ENCODE results near the gene ZNF280B. TPM values are rescaled to one million over a fixed set of nuclear protein-coding genes. Genes with fewer than 3 reads are reported as not detected.

Gene ZNF280B
- total RNA-seq, 1 donor from 2014 or later: 4.0 TPM

DNA sequence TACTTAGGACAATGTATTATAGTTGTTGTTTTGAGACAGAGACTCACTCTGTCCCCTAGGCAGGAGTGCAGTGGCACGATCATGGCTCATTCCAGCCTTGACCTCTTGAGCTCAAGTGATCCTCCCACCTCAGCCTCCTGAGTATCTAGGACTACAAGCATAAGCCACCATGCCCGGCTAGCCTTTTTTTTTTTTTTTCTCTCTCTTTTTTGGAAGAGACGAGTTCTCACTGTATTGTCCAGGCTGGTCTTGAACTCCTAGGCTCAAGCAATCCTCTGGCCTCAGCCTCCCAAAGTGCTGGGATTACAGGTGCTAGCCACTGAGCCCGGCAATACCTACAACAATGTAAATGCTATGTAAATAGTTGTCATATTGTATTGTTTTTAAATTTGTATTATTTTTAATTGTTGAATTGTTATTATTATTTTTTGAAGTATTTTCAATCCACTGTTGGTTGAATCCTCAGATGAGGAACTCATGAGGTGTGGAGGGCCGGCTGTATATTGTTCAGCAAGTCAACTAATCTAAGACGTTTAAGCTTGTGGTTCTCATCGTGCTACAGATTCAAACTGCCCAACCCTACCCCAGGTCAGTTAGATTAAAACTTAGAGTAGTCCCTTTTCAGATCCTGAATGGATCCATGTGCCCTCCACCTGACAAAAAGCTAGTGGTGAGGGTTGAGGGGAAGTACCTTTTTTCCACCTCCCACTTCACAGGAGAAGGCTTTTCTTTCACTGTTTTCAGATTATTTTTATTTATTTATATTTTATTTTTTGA, 23.4 kb upstream of the ZNF280B start:
- no peak overlapping the region for H3K4me3 ChIP-seq (ENCODE audit: insufficient read depth, low read depth, low read length)
- H3K4me1 Mint-ChIP-seq (ENCODE audit: low read depth, unreplicated experiment): no peaks in the 10 kb centered on the region
- H3K9me3 ChIP-seq (ENCODE audit: insufficient read depth, low read depth, low read length): no peaks in the 10 kb centered on the region
- no peak overlapping the region for H3K4me3 Mint-ChIP-seq (ENCODE audit: unreplicated experiment)
- H3K36me3 ChIP-seq (ENCODE audit: insufficient read depth, low read length): no peaks in the 10 kb centered on the region
- no peak overlapping the region for H3K9ac ChIP-seq (ENCODE audit: low read length)
- H3K27me3 Mint-ChIP-seq (ENCODE audit: low read depth, unreplicated experiment): peaks cover 30% of the 10 kb centered on the region
- no peak overlapping the region for H2AFZ ChIP-seq (ENCODE audit: low read depth, low read length)
- no peaks in the 10 kb centered on the region for H4K20me1 ChIP-seq (ENCODE audit: insufficient read depth, low read length)
- no peak overlapping the region for H3K27ac ChIP-seq (ENCODE audit: low read depth, low read length)
- H3K4me2 ChIP-seq (ENCODE audit: low read length): no peak overlapping the region
- no peaks in the 10 kb centered on the region for H3K27me3 ChIP-seq (ENCODE audit: insufficient read depth, low read length)
- TF ChIP-seq, protein P1, sequence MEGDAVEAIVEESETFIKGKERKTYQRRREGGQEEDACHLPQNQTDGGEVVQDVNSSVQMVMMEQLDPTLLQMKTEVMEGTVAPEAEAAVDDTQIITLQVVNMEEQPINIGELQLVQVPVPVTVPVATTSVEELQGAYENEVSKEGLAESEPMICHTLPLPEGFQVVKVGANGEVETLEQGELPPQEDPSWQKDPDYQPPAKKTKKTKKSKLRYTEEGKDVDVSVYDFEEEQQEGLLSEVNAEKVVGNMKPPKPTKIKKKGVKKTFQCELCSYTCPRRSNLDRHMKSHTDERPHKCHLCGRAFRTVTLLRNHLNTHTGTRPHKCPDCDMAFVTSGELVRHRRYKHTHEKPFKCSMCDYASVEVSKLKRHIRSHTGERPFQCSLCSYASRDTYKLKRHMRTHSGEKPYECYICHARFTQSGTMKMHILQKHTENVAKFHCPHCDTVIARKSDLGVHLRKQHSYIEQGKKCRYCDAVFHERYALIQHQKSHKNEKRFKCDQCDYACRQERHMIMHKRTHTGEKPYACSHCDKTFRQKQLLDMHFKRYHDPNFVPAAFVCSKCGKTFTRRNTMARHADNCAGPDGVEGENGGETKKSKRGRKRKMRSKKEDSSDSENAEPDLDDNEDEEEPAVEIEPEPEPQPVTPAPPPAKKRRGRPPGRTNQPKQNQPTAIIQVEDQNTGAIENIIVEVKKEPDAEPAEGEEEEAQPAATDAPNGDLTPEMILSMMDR (IDR thresholded peaks at IDR 0.05; ENCODE audit: insufficient read depth, low read depth, low read length): no peak
- TF ChIP-seq EZH2 (IDR thresholded peaks at IDR 0.05; ENCODE audit: insufficient read depth, low read length): no peak
- H3K4me1 ChIP-seq (ENCODE audit: insufficient read depth, low read length): no peaks in the 10 kb centered on the region
- no peaks in the 10 kb centered on the region for H3K36me3 Mint-ChIP-seq (ENCODE audit: low read depth, unreplicated experiment)
- H3K79me2 ChIP-seq (ENCODE audit: insufficient read depth, low read length): no peaks in the 10 kb centered on the region
- DNase-seq (ENCODE audit: low read depth) (no peak), FAIRE-seq (no peak)
- peaks cover 2% of the 10 kb centered on the region for H3K9me3 Mint-ChIP-seq (ENCODE audit: unreplicated experiment)
- no peak overlapping the region for H3K27ac Mint-ChIP-seq (ENCODE audit: unreplicated experiment)

DNA sequence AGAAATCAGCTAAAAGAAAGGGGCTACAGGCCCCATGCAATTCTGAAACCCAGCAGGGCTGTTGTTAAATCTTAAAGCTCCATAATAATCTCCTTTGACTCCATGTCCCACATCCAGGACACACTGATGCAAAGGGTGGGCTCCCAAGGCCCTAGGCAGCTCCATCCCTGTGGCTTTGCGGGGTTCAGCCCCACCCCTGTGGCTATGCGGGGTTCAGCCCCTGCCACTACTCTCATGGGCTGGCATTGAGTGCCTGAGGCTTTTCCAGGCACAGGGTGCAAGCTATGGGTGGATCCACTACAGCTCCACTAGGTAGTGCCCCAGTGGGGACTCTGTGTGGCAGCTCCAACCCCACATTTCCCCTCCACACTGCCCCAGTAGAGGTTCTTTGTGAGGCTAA, 20.2 kb upstream of the ZNF280B start:
- H3K4me2 ChIP-seq (ENCODE audit: low read length): no peak overlapping the region
- H3K4me3 Mint-ChIP-seq (ENCODE audit: unreplicated experiment): no peak overlapping the region
- H3K4me3 ChIP-seq (ENCODE audit: insufficient read depth, low read depth, low read length): no peak overlapping the region
- H4K20me1 ChIP-seq (ENCODE audit: insufficient read depth, low read length): no peaks in the 10 kb centered on the region
- H3K27me3 ChIP-seq (ENCODE audit: insufficient read depth, low read length): no peaks in the 10 kb centered on the region
- no peaks in the 10 kb centered on the region for H3K4me1 ChIP-seq (ENCODE audit: insufficient read depth, low read length)
- TF ChIP-seq, protein P1 (IDR thresholded peaks at IDR 0.05; ENCODE audit: insufficient read depth, low read depth, low read length): no peak
- no peak for TF ChIP-seq EZH2 (IDR thresholded peaks at IDR 0.05; ENCODE audit: insufficient read depth, low read length)
- H3K79me2 ChIP-seq (ENCODE audit: insufficient read depth, low read length): no peaks in the 10 kb centered on the region
- no peaks in the 10 kb centered on the region for H3K9me3 ChIP-seq (ENCODE audit: insufficient read depth, low read depth, low read length)
- no peak for DNase-seq (ENCODE audit: low read depth)
- no peaks in the 10 kb centered on the region for H3K36me3 ChIP-seq (ENCODE audit: insufficient read depth, low read length)
- no peak overlapping the region for H3K27ac Mint-ChIP-seq (ENCODE audit: unreplicated experiment)
- H3K27ac ChIP-seq (ENCODE audit: low read depth, low read length): no peak overlapping the region
- H3K9ac ChIP-seq (ENCODE audit: low read length): no peak overlapping the region
- H3K36me3 Mint-ChIP-seq (ENCODE audit: low read depth, unreplicated experiment): no peaks in the 10 kb centered on the region
- H2AFZ ChIP-seq (ENCODE audit: low read depth, low read length): no peak overlapping the region
- peaks cover 2% of the 10 kb centered on the region for H3K9me3 Mint-ChIP-seq (ENCODE audit: unreplicated experiment)
- no peak for FAIRE-seq
- H3K4me1 Mint-ChIP-seq (ENCODE audit: low read depth, unreplicated experiment): no peaks in the 10 kb centered on the region
- peaks cover 32% of the 10 kb centered on the region for H3K27me3 Mint-ChIP-seq (ENCODE audit: low read depth, unreplicated experiment)

DNA sequence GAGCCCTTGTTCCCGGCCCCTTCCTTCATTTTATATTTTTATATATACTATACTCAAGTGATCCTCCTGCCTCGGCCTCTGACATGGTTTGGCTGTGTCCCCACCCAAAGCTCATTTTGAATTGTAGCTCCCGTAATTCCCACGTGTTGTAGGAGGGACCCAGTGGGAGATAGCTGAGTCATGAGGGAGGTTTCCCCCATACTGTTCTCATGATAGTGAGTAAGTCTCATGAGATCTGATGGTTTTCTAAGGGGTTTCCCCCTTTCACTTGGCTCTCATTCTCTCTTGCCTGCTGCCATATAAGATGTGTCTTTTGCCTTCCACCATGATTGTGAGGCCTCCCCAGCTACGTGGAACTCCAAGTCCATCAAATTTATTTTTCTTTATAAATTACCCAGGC, 18.8 kb upstream of the ZNF280B start:
- Mint-ChIP-seq H3K27me3 (ENCODE audit: low read depth, unreplicated experiment) (peaks cover 30% of the 10 kb centered on the region), H3K9me3 (ENCODE audit: unreplicated experiment) (no peaks in the 10 kb centered on the region), H3K27ac (ENCODE audit: unreplicated experiment) (no peak overlapping the region), H3K4me1 (ENCODE audit: low read depth, unreplicated experiment) (no peaks in the 10 kb centered on the region), H3K36me3 (ENCODE audit: low read depth, unreplicated experiment) (no peaks in the 10 kb centered on the region), H3K4me3 (ENCODE audit: unreplicated experiment) (no peak overlapping the region)
- H3K9me3 ChIP-seq (ENCODE audit: insufficient read depth, low read depth, low read length): no peaks in the 10 kb centered on the region
- H3K27me3 ChIP-seq (ENCODE audit: insufficient read depth, low read length): no peaks in the 10 kb centered on the region
- H3K4me3 ChIP-seq (ENCODE audit: insufficient read depth, low read depth, low read length): no peak overlapping the region
- H3K4me2 ChIP-seq (ENCODE audit: low read length): no peak overlapping the region
- no peak for FAIRE-seq
- H4K20me1 ChIP-seq (ENCODE audit: insufficient read depth, low read length): no peaks in the 10 kb centered on the region
- H2AFZ ChIP-seq (ENCODE audit: low read depth, low read length): no peak overlapping the region
- H3K79me2 ChIP-seq (ENCODE audit: insufficient read depth, low read length): no peaks in the 10 kb centered on the region
- no peaks in the 10 kb centered on the region for H3K4me1 ChIP-seq (ENCODE audit: insufficient read depth, low read length)
- H3K36me3 ChIP-seq (ENCODE audit: insufficient read depth, low read length): no peaks in the 10 kb centered on the region
- TF ChIP-seq, protein P1 (IDR thresholded peaks at IDR 0.05; ENCODE audit: insufficient read depth, low read depth, low read length): no peak
- no peak for TF ChIP-seq EZH2 (IDR thresholded peaks at IDR 0.05; ENCODE audit: insufficient read depth, low read length)
- H3K9ac ChIP-seq (ENCODE audit: low read length): no peak overlapping the region
- no peak for DNase-seq (ENCODE audit: low read depth)
- H3K27ac ChIP-seq (ENCODE audit: low read depth, low read length): no peak overlapping the region

All from astrocyte (in vitro differentiated cells and primary cell).